ENCODE results near the gene HPSE2. TPM values are rescaled to one million over a fixed set of nuclear protein-coding genes. Genes with fewer than 3 reads are reported as not detected.

The HPSE2 gene
- total and polyA plus RNA-seq, 2 donors (not counting 1 experiment from before 2014, with no cell fraction given), result not detected

DNA sequence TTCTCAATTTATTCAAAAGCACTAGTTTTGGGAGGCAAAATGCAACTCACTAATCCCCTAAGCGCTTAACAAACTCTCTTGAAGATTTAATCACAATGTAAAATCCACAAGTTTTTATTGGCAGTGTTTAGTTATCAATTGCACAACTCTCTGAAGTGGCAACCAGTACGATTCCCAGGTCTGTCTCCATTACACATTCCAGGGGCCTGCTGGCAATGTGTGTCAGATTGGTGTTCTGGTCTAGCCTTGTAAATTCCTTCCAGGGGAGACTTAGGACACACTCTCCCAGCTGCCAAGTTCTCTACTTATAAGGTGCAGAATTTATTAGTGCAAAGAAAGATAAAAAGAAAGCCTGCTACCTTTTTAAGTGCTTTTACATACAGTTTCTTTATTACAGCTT, 624.2 kb downstream of the HPSE2 start:
- H3K27me3 Mint-ChIP-seq, result peaks cover 27% of the 10 kb centered on the region
- no peak for ATAC-seq (ENCODE audit: low read depth)
- Histone ChIP-seq H3K79me2 (ENCODE audit: control insufficient read depth, insufficient read depth, low read length) (no peaks in the 10 kb centered on the region), H2AFZ (ENCODE audit: insufficient read depth, low read depth, low read length, poor library complexity, severe bottlenecking) (no peak overlapping the region), H3K4me1 (ENCODE audit: control insufficient read depth in 2 of 2, insufficient read depth in 2 of 2, low read length in 2 of 2) (no peaks in the 10 kb centered on the region), H3K27me3 (replicated peaks in 1 of 4; ENCODE audit: control extremely low read depth in 1 of 4, control insufficient read depth in 3 of 4, insufficient read depth in 4 of 4, low read length in 3 of 4) (peaks cover 0 to 12% (median 4%) of the 10 kb centered on the region in 4 experiments), H3K9me3 (ENCODE audit: control extremely low read depth in 1 of 3, control insufficient read depth in 2 of 3, insufficient read depth in 1 of 3, low read length in 2 of 3) (no peaks in the 10 kb centered on the region), H3K4me3 (ENCODE audit: control extremely low read depth in 1 of 5, extremely low read depth in 1 of 5, insufficient read depth in 1 of 5, low read depth in 2 of 5, low read length in 4 of 5) (no peak overlapping the region), H3K9ac (ENCODE audit: low read length) (no peak overlapping the region), H3K27ac (ENCODE audit: low read length in 2 of 2) (no peak overlapping the region), H3K4me2 (replicated peaks; ENCODE audit: low read depth, low read length, poor library complexity, severe bottlenecking) (no peak overlapping the region), H4K20me1 (ENCODE audit: control insufficient read depth, insufficient read depth, low read length, poor library complexity, severe bottlenecking) (no peaks in the 10 kb centered on the region), H3K36me3 (replicated peaks in 1 of 2; ENCODE audit: control extremely low read depth in 1 of 2, control insufficient read depth in 1 of 2, extremely low read depth in 1 of 2, insufficient read depth in 2 of 2, low read length in 1 of 2) (no peaks in the 10 kb centered on the region)
- H3K4me1 Mint-ChIP-seq, result no peaks in the 10 kb centered on the region
- H3K27ac Mint-ChIP-seq, result no peak overlapping the region
- intact Hi-C loops (cut with micrococcal nuclease), result no loop called here
- H3K4me3 Mint-ChIP-seq, result no peak overlapping the region
- ChIA-PET POLR2A (no interaction called here), CTCF (no interaction called here)
- DNase-seq, result no peak
- no peaks in the 10 kb centered on the region for H3K9me3 Mint-ChIP-seq (ENCODE audit: insufficient read depth)
- TF ChIP-seq, protein P1, sequence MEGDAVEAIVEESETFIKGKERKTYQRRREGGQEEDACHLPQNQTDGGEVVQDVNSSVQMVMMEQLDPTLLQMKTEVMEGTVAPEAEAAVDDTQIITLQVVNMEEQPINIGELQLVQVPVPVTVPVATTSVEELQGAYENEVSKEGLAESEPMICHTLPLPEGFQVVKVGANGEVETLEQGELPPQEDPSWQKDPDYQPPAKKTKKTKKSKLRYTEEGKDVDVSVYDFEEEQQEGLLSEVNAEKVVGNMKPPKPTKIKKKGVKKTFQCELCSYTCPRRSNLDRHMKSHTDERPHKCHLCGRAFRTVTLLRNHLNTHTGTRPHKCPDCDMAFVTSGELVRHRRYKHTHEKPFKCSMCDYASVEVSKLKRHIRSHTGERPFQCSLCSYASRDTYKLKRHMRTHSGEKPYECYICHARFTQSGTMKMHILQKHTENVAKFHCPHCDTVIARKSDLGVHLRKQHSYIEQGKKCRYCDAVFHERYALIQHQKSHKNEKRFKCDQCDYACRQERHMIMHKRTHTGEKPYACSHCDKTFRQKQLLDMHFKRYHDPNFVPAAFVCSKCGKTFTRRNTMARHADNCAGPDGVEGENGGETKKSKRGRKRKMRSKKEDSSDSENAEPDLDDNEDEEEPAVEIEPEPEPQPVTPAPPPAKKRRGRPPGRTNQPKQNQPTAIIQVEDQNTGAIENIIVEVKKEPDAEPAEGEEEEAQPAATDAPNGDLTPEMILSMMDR (IDR thresholded peaks at IDR 0.05), result no peak
- no peak for TF ChIP-seq EZH2 (IDR thresholded peaks at IDR 0.05; ENCODE audit: borderline replicate concordance, insufficient read depth, low read depth, low read length, poor library complexity, severe bottlenecking)
- WGBS (ENCODE audit: insufficient coverage), result no CpG with 5 or more reads among the region's 2 CpGs

DNA sequence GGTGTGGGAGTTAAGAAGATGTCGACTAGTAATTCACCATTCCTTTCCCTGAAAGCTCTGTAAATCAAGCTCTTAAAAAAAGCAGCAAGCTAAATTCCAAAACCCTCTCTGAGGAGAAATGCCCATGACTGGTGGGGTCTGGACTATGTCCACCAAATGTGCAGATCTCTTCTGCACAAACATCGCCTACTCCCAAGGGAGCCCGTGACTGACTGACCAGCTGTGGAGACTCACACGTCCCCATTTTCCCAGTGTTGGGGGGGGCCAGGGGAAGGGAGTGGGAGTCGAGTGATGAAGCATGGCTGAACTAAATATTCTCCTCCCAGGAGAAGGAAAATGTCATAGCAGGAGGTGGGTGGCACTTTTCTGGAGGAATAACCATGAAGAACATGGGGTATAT, 624.8 kb downstream of the HPSE2 start:
- Mint-ChIP-seq H3K4me3 (no peak overlapping the region), H3K9me3 (ENCODE audit: insufficient read depth) (no peaks in the 10 kb centered on the region), H3K27ac (no peak overlapping the region), H3K4me1 (no peaks in the 10 kb centered on the region), H3K27me3 (peaks cover 32% of the 10 kb centered on the region)
- Histone ChIP-seq H3K36me3 (replicated peaks in 1 of 2; ENCODE audit: control extremely low read depth in 1 of 2, control insufficient read depth in 1 of 2, extremely low read depth in 1 of 2, insufficient read depth in 2 of 2, low read length in 1 of 2) (no peaks in the 10 kb centered on the region), H3K9ac (ENCODE audit: low read length) (no peak overlapping the region), H3K27me3 (replicated peaks in 1 of 4; ENCODE audit: control extremely low read depth in 1 of 4, control insufficient read depth in 3 of 4, insufficient read depth in 4 of 4, low read length in 3 of 4) (peaks cover 0 to 12% (median 4%) of the 10 kb centered on the region in 4 experiments), H3K9me3 (ENCODE audit: control extremely low read depth in 1 of 3, control insufficient read depth in 2 of 3, insufficient read depth in 1 of 3, low read length in 2 of 3) (no peaks in the 10 kb centered on the region), H3K4me3 (ENCODE audit: control extremely low read depth in 1 of 5, extremely low read depth in 1 of 5, insufficient read depth in 1 of 5, low read depth in 2 of 5, low read length in 4 of 5) (no peak overlapping the region), H3K27ac (ENCODE audit: low read length in 2 of 2) (no peak overlapping the region), H3K4me1 (ENCODE audit: control insufficient read depth in 2 of 2, insufficient read depth in 2 of 2, low read length in 2 of 2) (no peaks in the 10 kb centered on the region), H2AFZ (ENCODE audit: insufficient read depth, low read depth, low read length, poor library complexity, severe bottlenecking) (no peak overlapping the region), H3K4me2 (replicated peaks; ENCODE audit: low read depth, low read length, poor library complexity, severe bottlenecking) (no peak overlapping the region), H4K20me1 (ENCODE audit: control insufficient read depth, insufficient read depth, low read length, poor library complexity, severe bottlenecking) (no peaks in the 10 kb centered on the region), H3K79me2 (ENCODE audit: control insufficient read depth, insufficient read depth, low read length) (no peaks in the 10 kb centered on the region)
- TF ChIP-seq, protein P1 (IDR thresholded peaks at IDR 0.05), result no peak
- no peak for TF ChIP-seq EZH2 (IDR thresholded peaks at IDR 0.05; ENCODE audit: borderline replicate concordance, insufficient read depth, low read depth, low read length, poor library complexity, severe bottlenecking)
- no peak for ATAC-seq (ENCODE audit: low read depth)
- DNase-seq, result no peak
- CTCF ChIA-PET, result no interaction called here
- intact Hi-C loops (cut with micrococcal nuclease), result no loop called here
- POLR2A ChIA-PET, result no interaction called here
- no CpG with 5 or more reads among the region's 5 CpGs for WGBS (ENCODE audit: insufficient coverage)
